Measurements from ENCODE around the gene EIF2A.
"Not testable (repeated sequence)": the region's sequence is repeated elsewhere in the genome, so short reads cannot be mapped to it uniquely, and the experiment has no call there.

The EIF2A gene

DNA sequence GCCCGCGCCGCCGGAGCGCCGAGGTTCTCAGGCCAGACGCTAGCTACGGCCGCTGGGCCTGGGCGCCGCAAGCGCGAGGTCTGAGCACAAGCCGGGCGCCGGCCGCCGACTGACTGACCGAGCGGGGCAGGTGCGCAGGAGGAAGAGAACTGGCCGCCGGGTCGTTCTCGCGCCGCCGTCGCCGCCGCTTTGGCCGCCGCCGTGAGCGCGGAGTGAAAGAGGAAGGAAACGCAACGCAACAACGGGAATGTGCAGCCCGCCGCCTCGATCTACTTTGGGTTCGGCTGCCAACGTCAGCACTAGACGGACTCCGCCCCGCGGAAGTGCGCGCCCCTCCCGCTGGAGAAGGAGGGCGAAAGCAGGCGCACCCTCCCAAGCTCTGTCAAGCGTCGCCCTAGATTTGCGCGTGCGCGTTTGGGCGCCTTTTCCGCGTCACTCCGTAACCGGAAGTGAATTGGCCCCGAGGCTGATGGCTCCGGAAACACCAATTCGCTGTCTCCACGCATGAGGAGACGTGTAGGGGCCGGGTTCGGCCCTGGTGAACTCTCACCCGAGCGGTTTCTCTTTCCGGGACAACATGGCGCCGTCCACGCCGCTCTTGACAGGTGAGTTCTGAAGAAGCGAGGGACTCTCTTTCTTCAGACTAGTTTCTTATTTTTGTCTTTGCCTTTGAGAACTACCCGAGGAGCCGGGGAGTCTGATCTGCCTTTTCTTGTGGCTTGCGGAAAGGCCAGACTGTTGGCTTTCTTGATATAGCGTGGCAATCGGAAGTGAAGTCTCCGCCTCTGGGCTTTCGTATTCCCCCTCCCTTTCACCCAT is at the start of gene EIF2A, which contains the start of gene SERP1:
Gene EIF2A (plus strand): TSS at position 562 of the 819 bp plus-strand sequence. CDS start 16 bp downstream, at position 578.
Gene SERP1 (minus strand): TSS at position 271 of the 819 bp plus-strand sequence. CDS start 361 bp downstream, outside the sequence.
- Mint-ChIP-seq H3K27me3 (no peaks in the 10 kb centered on the region), H3K27ac (peak within 1 kb of the TSS; percentile 99), H3K4me1 (peaks cover 69% of the 10 kb centered on the region), H3K9me3 (no peaks in the 10 kb centered on the region), H3K4me3 (peak within 1 kb of the TSS; percentile 99), H3K36me3 (ENCODE audit: low read depth) (peaks cover 62% of the 10 kb centered on the region)
- DNase-seq (peak; percentile 99), ATAC-seq (peak; percentile 97)

GRCh38 chr3:150497956-150498355 is 48.6 kb upstream of the EIF2A start:
- DNase-seq: no peak
- Mint-ChIP-seq H3K4me1 (peaks cover 8% of the 10 kb centered on the region), H3K36me3 (ENCODE audit: low read depth) (peaks cover 5% of the 10 kb centered on the region), H3K4me3 (no peak overlapping the region), H3K9me3 (no peaks in the 10 kb centered on the region), H3K27me3 (peaks cover 2% of the 10 kb centered on the region), H3K27ac (no peak overlapping the region)
- ATAC-seq: no peak

DNA sequence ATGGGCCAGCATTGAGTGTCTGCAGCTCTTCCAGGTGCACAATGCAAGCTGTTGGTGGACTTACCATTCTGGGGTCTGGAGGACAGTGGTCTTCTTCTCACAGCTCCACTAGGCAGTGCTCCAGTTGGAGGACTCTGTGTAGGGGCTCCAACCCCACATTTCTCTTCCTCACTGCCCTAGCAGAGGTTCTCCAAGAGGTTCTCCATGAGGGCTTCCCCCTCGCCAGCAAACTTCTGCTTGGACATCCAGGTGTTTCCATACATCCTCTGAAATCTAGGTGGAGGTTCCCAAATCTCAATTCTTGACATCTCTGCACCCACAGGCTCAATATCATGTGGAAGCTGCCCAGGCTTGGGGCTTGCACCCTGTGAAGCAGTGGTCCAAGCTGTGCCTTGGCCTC is 45.6 kb upstream of the EIF2A start:
- ATAC-seq; H3K4me1 Mint-ChIP-seq; H3K27me3 Mint-ChIP-seq; H3K9me3 Mint-ChIP-seq; H3K36me3 Mint-ChIP-seq (ENCODE audit: low read depth); DNase-seq; H3K27ac Mint-ChIP-seq; H3K4me3 Mint-ChIP-seq: not testable (repeated sequence)

DNA sequence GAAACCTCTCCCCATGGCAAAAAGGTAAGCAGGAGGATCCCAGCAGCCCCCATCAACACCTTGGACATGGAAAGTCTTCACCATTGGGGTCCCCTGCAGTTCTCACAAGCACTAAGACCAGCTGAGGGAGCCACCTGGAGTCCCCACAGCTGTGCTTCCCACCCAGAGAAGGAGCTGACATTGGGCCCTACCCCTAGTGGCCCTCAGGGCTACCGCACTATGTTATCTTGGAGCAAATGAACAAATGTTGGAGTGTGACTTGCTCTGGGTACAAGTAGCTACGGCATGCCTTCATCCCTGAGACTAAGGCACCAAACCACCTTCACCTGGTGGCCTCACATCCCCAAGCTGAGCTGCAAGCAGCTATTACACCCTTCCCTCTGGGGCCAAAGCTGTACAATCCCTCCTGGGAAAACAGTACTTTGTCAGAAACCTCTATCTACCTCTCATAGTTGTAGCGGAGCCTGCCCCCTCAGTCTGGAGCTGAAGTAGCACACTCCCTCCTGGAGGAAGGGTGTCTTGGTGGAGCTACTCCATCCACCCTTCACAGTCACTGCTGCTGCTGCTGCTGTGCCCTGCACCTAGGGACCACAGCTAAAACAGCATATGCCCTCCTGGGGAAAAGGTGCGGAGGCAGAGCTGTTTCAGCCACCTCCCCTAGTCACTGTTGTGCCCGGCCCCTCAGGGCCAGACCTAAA is 43.0 kb upstream of the EIF2A start:
- no peak for DNase-seq
- peaks cover 4% of the 10 kb centered on the region for H3K9me3 Mint-ChIP-seq
- no peak for ATAC-seq
- no peak overlapping the region for H3K4me3 Mint-ChIP-seq
- H3K36me3 Mint-ChIP-seq (ENCODE audit: low read depth): peaks cover 7% of the 10 kb centered on the region
- H3K27me3 Mint-ChIP-seq: peaks cover 10% of the 10 kb centered on the region
- H3K4me1 Mint-ChIP-seq: peaks cover 12% of the 10 kb centered on the region
- H3K27ac Mint-ChIP-seq: no peak overlapping the region

DNA sequence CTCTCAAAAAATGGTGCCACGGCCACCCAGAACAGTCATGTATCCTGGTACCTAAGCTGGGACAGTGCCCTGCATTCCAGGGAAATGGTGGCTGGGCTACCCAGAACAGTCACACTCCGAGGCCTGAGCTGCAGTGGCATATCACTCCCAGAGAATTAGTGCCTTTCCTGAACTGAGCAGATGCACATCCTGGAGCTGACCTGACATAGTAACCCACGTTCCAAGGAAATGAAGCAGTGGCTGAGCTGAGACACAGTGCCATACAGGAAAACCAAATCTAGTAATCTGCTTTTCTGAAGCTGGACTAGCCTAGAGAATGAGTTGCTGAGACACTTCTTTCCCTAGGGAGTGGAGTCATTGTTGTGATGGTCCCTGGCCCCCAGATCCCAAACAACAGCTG is 42.1 kb upstream of the EIF2A start:
- peaks cover 14% of the 10 kb centered on the region for H3K27me3 Mint-ChIP-seq
- ATAC-seq: no peak
- no peak overlapping the region for H3K27ac Mint-ChIP-seq
- peaks cover 7% of the 10 kb centered on the region for H3K36me3 Mint-ChIP-seq (ENCODE audit: low read depth)
- no peak overlapping the region for H3K4me3 Mint-ChIP-seq
- H3K4me1 Mint-ChIP-seq: peaks cover 16% of the 10 kb centered on the region
- DNase-seq: no peak
- peaks cover 4% of the 10 kb centered on the region for H3K9me3 Mint-ChIP-seq

GRCh38 chr3:150508401-150508800 is 38.2 kb upstream of the EIF2A start:
- Mint-ChIP-seq H3K4me1 (peaks cover 8% of the 10 kb centered on the region), H3K4me3 (no peak overlapping the region), H3K9me3 (peaks cover 4% of the 10 kb centered on the region), H3K27me3 (peaks cover 14% of the 10 kb centered on the region), H3K27ac (no peak overlapping the region), H3K36me3 (ENCODE audit: low read depth) (peaks cover 2% of the 10 kb centered on the region)
- no peak for DNase-seq
- ATAC-seq: no peak

GRCh38 chr3:150509780-150510179 is 36.8 kb upstream of the EIF2A start:
- Mint-ChIP-seq H3K4me3 (no peak overlapping the region), H3K4me1 (peaks cover 8% of the 10 kb centered on the region), H3K36me3 (ENCODE audit: low read depth) (peaks cover 2% of the 10 kb centered on the region), H3K9me3 (peaks cover 4% of the 10 kb centered on the region), H3K27ac (no peak overlapping the region), H3K27me3 (peaks cover 14% of the 10 kb centered on the region)
- ATAC-seq: no peak
- DNase-seq: no peak

DNA sequence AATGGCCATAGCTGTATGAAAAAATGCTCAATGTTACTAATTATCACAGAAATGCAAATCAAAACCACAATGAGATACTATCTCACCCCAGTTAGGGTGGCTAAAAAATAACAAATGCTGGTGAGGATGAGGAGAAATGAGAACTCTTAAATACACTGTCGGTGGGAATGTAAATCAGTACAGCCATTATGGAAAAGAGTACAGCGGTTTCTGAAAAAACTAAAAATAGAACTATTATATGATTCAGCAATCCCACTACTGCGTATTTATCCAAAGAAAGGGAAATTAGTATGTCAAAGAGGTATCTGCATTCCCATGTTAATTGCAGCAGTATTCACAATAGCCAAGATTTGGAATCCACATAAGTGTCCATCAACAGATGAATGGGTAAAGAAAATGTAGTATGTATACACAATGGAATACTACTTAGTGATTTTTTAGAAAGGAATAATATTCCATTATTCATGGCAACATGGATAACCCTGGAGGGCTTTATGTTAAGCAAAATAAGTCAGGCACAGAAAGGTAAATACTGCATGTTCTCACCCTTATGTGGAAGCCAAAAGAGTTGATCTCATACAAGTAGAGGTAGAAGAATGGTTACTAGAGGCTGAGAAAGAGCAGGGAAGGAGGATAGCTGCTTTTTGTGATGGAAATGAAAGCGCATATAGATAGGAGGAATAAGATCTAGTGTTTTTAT is 35.3 kb upstream of the EIF2A start:
- Mint-ChIP-seq H3K4me3 (no peak overlapping the region), H3K27me3 (peaks cover 19% of the 10 kb centered on the region), H3K27ac (no peak overlapping the region), H3K36me3 (ENCODE audit: low read depth) (peaks cover 2% of the 10 kb centered on the region), H3K4me1 (peaks cover 8% of the 10 kb centered on the region), H3K9me3 (peaks cover 8% of the 10 kb centered on the region)
- DNase-seq (no peak), ATAC-seq (no peak)

DNA sequence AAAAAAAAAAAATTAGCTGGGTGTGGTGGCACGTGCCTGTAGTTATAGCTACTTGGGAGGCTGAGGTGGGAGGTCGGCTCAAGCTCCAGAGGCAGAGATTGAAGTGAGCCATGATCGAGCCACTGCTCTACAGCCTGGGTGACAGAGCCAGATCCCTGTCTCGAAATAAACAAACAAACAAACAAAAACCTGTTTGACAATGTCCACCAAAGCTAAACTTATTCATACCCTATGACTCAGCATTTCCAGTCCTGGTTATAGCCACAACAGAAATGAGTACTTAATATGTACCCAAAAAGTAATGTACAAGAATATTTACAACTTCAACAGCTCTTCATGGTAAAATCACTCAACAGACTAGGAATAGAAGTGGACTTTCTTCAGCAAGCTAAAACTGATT is 31.4 kb upstream of the EIF2A start:
- no peak for ATAC-seq
- Mint-ChIP-seq H3K36me3 (ENCODE audit: low read depth) (no peaks in the 10 kb centered on the region), H3K27ac (no peak overlapping the region), H3K4me1 (no peaks in the 10 kb centered on the region), H3K27me3 (peaks cover 10% of the 10 kb centered on the region), H3K4me3 (no peak overlapping the region), H3K9me3 (peaks cover 11% of the 10 kb centered on the region)
- no peak for DNase-seq

- no peak overlapping the region for H3K4me3 Mint-ChIP-seq
- DNase-seq (no peak), ATAC-seq (no peak)
- H3K27ac Mint-ChIP-seq: no peak overlapping the region
- H3K36me3 Mint-ChIP-seq (ENCODE audit: low read depth): no peaks in the 10 kb centered on the region
- H3K9me3 Mint-ChIP-seq: peaks cover 11% of the 10 kb centered on the region
- H3K4me1 Mint-ChIP-seq: no peaks in the 10 kb centered on the region
- peaks cover 10% of the 10 kb centered on the region for H3K27me3 Mint-ChIP-seq
These were observed 27.6 kb upstream of the EIF2A start for GRCh38 chr3:150519026-150519425.

GRCh38 chr3:150520408-150520807 is 26.2 kb upstream of the EIF2A start:
- H3K36me3 Mint-ChIP-seq (ENCODE audit: low read depth): no peaks in the 10 kb centered on the region
- no peak overlapping the region for H3K27ac Mint-ChIP-seq
- H3K4me1 Mint-ChIP-seq: no peaks in the 10 kb centered on the region
- peaks cover 9% of the 10 kb centered on the region for H3K27me3 Mint-ChIP-seq
- peaks cover 9% of the 10 kb centered on the region for H3K9me3 Mint-ChIP-seq
- no peak overlapping the region for H3K4me3 Mint-ChIP-seq
- ATAC-seq: no peak
- DNase-seq: no peak

- DNase-seq: no peak
- Mint-ChIP-seq H3K9me3 (peaks cover 7% of the 10 kb centered on the region), H3K27me3 (peaks cover 4% of the 10 kb centered on the region), H3K27ac (no peak overlapping the region), H3K36me3 (ENCODE audit: low read depth) (no peaks in the 10 kb centered on the region), H3K4me3 (no peak overlapping the region), H3K4me1 (no peaks in the 10 kb centered on the region)
- no peak for ATAC-seq
These were observed 25.1 kb upstream of the EIF2A start for GRCh38 chr3:150521463-150521862.

DNA sequence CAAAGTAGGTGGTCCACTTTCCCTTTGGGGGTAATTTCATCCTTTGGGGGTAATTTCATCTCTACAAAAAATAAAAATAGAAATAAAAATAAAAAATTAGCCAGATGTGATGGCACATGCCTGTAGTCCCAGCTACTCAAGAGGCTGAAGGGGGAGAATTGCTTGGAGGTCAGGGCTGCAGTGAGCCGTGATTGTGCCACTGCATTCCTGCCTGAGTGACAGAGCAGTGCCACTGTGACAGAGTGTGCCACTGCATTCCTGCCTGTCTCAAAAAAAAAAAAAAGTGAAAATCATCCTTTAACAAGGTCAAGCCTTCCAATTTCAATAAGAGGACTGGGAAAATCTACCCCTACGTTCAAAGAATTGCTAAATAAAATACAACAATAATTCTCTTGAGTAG is 23.0 kb upstream of the EIF2A start:
- DNase-seq: no peak
- no peaks in the 10 kb centered on the region for H3K27me3 Mint-ChIP-seq
- no peaks in the 10 kb centered on the region for H3K36me3 Mint-ChIP-seq (ENCODE audit: low read depth)
- no peaks in the 10 kb centered on the region for H3K4me1 Mint-ChIP-seq
- no peak overlapping the region for H3K4me3 Mint-ChIP-seq
- no peak for ATAC-seq
- H3K27ac Mint-ChIP-seq: no peak overlapping the region
- H3K9me3 Mint-ChIP-seq: no peaks in the 10 kb centered on the region

- DNase-seq: no peak
- peaks cover 12% of the 10 kb centered on the region for H3K4me1 Mint-ChIP-seq
These were observed 18.9 kb upstream of the EIF2A start for GRCh38 chr3:150527464-150528255.

More at GRCh38 chr3:150527464-150528255, 18.9 kb upstream of the EIF2A start:
- H3K27me3 Mint-ChIP-seq: no peaks in the 10 kb centered on the region
- no peaks in the 10 kb centered on the region for H3K36me3 Mint-ChIP-seq (ENCODE audit: low read depth)
- no peak overlapping the region for H3K4me3 Mint-ChIP-seq
- H3K9me3 Mint-ChIP-seq: no peaks in the 10 kb centered on the region
- no peak overlapping the region for H3K27ac Mint-ChIP-seq
- ATAC-seq: no peak
